Fibroblast of pulmonary artery (primary cell): ENCODE results near the gene OR8J3.

Experiments
- DNase-seq: peaks from one replicate; pipeline ENCODE4 v3.0.0-alpha.2; 2010; ENCODE audit warnings: low read depth
- H3K4me3 ChIP-seq: replicated peaks from 2 replicates; pipeline ENCODE4 v1.5.1; 2011; ENCODE audit warnings: low read depth, mild to moderate bottlenecking, control low read depth, low read length, moderate library complexity
- CTCF ChIP-seq: IDR thresholded peaks from 2 replicates; pipeline ENCODE4 v1.5.1; 2011; ENCODE audit warnings: mild to moderate bottlenecking, control low read depth, low read length, inconsistent platforms; ENCODE audit errors: missing control alignments

The OR8J3 gene

GRCh38 chr11:56140151-56140661 lies at the start of gene OR8J3:
TSS of gene OR8J3 (minus strand) at chr11:56140201. CDS start at chr11:56137718, 2,483 bp downstream.
- H3K4me3 ChIP-seq = no peak within 1 kb of the TSS
- no peak for DNase-seq
- TF ChIP-seq CTCF = no peak

GRCh38 chr11:56188602-56189001 lies 48.6 kb upstream of the OR8J3 start:
- H3K4me3 ChIP-seq = no peak overlapping the region
- TF ChIP-seq CTCF = no peak
- DNase-seq = no peak

GRCh38 chr11:56183459-56183858 lies 43.5 kb upstream of the OR8J3 start:
- no peak for DNase-seq
- no peak for TF ChIP-seq CTCF
- no peak overlapping the region for H3K4me3 ChIP-seq

- no peak for TF ChIP-seq CTCF
- no peak for DNase-seq
- no peak within 1 kb of the TSS for H3K4me3 ChIP-seq
Observed at GRCh38 chr11:56176318-56176717, 36.3 kb upstream of the OR8J3 start, which contains the start of gene OR5J2. TSS of gene OR5J2 (plus strand) at chr11:56176618. CDS start at chr11:56176618, 0 bp downstream.

GRCh38 chr11:56172256-56172830 lies 32.3 kb upstream of the OR8J3 start:
- no peak for DNase-seq
- no peak overlapping the region for H3K4me3 ChIP-seq
- no peak for TF ChIP-seq CTCF

GRCh38 chr11:56163804-56164203 lies 23.8 kb upstream of the OR8J3 start:
- DNase-seq = no peak
- no peak for TF ChIP-seq CTCF
- no peak overlapping the region for H3K4me3 ChIP-seq

GRCh38 chr11:56160217-56160616 lies 20.2 kb upstream of the OR8J3 start, which contains the start of gene OR8K5:
TSS of gene OR8K5 (minus strand) at chr11:56160317. CDS start at chr11:56160317, 0 bp downstream.
- no peak within 1 kb of the TSS for H3K4me3 ChIP-seq
- no peak for DNase-seq
- no peak for TF ChIP-seq CTCF
